ENCODE measurements around the gene OAS3.
A peak's percentile ranks its signal among the peaks of the same experiment; 100 is the strongest.

The OAS3 gene

DNA sequence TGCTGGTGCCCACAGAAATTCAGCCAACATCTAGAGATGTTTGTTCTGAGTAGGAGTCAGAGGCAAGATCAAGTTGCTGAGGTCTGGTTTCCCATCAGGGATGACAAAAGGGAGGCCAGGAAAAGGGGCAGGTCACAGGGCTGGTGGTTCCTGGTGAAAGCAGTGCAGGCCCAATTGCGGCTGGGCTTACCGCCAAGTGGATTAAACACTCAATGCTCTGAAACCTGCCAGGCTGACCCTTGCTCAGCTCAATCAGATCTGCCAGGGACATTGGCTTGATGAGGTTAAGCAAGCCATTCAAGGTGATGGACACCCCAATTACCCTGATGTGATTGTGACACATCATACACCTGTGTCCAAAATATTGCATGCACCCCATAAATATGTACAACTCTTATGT, 37.0 kb upstream of the OAS3 start (continued):
- TF ChIP-seq, protein P1, sequence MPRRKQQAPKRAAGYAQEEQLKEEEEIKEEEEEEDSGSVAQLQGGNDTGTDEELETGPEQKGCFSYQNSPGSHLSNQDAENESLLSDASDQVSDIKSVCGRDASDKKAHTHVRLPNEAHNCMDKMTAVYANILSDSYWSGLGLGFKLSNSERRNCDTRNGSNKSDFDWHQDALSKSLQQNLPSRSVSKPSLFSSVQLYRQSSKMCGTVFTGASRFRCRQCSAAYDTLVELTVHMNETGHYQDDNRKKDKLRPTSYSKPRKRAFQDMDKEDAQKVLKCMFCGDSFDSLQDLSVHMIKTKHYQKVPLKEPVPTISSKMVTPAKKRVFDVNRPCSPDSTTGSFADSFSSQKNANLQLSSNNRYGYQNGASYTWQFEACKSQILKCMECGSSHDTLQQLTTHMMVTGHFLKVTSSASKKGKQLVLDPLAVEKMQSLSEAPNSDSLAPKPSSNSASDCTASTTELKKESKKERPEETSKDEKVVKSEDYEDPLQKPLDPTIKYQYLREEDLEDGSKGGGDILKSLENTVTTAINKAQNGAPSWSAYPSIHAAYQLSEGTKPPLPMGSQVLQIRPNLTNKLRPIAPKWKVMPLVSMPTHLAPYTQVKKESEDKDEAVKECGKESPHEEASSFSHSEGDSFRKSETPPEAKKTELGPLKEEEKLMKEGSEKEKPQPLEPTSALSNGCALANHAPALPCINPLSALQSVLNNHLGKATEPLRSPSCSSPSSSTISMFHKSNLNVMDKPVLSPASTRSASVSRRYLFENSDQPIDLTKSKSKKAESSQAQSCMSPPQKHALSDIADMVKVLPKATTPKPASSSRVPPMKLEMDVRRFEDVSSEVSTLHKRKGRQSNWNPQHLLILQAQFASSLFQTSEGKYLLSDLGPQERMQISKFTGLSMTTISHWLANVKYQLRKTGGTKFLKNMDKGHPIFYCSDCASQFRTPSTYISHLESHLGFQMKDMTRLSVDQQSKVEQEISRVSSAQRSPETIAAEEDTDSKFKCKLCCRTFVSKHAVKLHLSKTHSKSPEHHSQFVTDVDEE (CRISPR knock-in tag; IDR thresholded peaks at IDR 0.05) = no peak
- TF ChIP-seq ZNF565 (CRISPR knock-in tag; conservative IDR thresholded peaks at IDR 0.05; ENCODE audit: low read depth) (no peak), RARB (CRISPR knock-in tag; IDR thresholded peaks at IDR 0.05) (no peak), OSR1 (CRISPR knock-in tag; IDR thresholded peaks at IDR 0.05) (no peak), CSDC2 (CRISPR knock-in tag; IDR thresholded peaks at IDR 0.05) (no peak), BACH2 (CRISPR knock-in tag; IDR thresholded peaks at IDR 0.05; ENCODE audit: borderline replicate concordance) (no peak), ISL1 (CRISPR knock-in tag; IDR thresholded peaks at IDR 0.05) (no peak)

DNA sequence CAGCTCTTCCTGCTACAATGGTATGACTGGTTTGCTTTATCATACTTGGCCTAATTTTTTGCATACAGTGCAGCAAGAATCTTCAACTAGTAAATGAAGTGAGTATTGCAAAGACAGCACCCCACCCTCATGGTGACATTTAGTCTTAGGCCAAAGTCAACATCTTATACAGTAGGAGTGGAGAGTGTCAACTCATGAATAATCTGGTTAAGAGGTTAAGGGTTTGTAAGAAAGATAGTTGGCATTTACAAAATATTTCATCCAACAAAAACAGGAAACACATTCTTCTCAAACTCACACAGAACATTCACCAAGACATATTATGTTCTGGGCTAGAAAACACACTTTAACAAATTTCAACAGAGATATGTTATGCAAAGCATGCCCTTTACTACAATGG, 33.7 kb upstream of the OAS3 start:
- TF ChIP-seq TOX (CRISPR knock-in tag; IDR thresholded peaks at IDR 0.05; ENCODE audit: borderline replicate concordance) (no peak), ISL1 (CRISPR knock-in tag; IDR thresholded peaks at IDR 0.05) (peak; percentile 25; the same call in 1 of the 2 replicates), ZNF8 (CRISPR knock-in tag; IDR thresholded peaks at IDR 0.05) (no peak)
- no peak for ATAC-seq

DNA sequence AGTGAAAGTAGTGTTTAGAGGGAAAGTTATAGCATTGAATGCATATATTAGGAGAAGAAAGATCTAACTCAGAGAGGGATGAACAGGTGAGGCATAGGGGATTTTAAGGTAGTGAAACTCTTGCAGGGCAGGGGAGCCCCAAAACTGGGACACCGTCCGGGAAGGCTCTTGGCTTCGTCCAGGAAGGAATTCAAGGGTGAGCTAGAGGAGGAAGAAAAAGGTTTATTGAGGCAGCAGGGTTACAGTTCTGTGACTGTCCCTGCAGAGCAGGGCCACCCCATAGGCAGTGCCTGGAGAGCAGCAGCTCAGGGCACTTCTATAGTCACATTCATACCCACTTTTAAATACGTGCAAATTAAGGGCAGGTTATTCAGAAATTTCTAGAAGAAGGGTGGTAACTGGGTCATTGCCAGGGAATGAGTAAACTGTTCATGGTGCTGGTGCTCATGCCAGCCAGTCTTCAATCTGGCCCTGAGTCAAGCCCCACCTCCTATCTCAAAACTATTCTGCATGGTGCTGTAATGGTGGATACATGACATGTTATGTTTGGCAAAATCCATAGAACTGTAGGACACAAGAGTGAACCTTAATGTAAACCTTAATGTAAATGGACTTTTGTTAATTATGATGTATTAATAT, 32.7 kb upstream of the OAS3 start:
- TF ChIP-seq ZNF70 (CRISPR knock-in tag; IDR thresholded peaks at IDR 0.05) (no peak), TCF4 (CRISPR knock-in tag; IDR thresholded peaks at IDR 0.05; ENCODE audit: borderline replicate concordance) (no peak), GLIS3 (CRISPR knock-in tag; IDR thresholded peaks at IDR 0.05) (no peak), PPARA (CRISPR knock-in tag; IDR thresholded peaks at IDR 0.05; ENCODE audit: borderline replicate concordance) (no peak), ESRRG (CRISPR knock-in tag; IDR thresholded peaks at IDR 0.05) (no peak), SNAI2 (CRISPR knock-in tag; IDR thresholded peaks at IDR 0.05) (no peak), TOX (CRISPR knock-in tag; IDR thresholded peaks at IDR 0.05; ENCODE audit: borderline replicate concordance) (no peak), ZFP30 (CRISPR knock-in tag; IDR thresholded peaks at IDR 0.05) (no peak), RARB (CRISPR knock-in tag; IDR thresholded peaks at IDR 0.05) (no peak), ZNF565 (CRISPR knock-in tag; conservative IDR thresholded peaks at IDR 0.05; ENCODE audit: low read depth) (no peak), CSDC2 (CRISPR knock-in tag; IDR thresholded peaks at IDR 0.05) (no peak), ZNF8 (CRISPR knock-in tag; IDR thresholded peaks at IDR 0.05) (no peak)
- TF ChIP-seq, protein P2, sequence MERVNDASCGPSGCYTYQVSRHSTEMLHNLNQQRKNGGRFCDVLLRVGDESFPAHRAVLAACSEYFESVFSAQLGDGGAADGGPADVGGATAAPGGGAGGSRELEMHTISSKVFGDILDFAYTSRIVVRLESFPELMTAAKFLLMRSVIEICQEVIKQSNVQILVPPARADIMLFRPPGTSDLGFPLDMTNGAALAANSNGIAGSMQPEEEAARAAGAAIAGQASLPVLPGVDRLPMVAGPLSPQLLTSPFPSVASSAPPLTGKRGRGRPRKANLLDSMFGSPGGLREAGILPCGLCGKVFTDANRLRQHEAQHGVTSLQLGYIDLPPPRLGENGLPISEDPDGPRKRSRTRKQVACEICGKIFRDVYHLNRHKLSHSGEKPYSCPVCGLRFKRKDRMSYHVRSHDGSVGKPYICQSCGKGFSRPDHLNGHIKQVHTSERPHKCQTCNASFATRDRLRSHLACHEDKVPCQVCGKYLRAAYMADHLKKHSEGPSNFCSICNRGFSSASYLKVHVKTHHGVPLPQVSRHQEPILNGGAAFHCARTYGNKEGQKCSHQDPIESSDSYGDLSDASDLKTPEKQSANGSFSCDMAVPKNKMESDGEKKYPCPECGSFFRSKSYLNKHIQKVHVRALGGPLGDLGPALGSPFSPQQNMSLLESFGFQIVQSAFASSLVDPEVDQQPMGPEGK (CRISPR knock-in tag; IDR thresholded peaks at IDR 0.05; ENCODE audit: borderline replicate concordance) = no peak
- no peak for ATAC-seq

DNA sequence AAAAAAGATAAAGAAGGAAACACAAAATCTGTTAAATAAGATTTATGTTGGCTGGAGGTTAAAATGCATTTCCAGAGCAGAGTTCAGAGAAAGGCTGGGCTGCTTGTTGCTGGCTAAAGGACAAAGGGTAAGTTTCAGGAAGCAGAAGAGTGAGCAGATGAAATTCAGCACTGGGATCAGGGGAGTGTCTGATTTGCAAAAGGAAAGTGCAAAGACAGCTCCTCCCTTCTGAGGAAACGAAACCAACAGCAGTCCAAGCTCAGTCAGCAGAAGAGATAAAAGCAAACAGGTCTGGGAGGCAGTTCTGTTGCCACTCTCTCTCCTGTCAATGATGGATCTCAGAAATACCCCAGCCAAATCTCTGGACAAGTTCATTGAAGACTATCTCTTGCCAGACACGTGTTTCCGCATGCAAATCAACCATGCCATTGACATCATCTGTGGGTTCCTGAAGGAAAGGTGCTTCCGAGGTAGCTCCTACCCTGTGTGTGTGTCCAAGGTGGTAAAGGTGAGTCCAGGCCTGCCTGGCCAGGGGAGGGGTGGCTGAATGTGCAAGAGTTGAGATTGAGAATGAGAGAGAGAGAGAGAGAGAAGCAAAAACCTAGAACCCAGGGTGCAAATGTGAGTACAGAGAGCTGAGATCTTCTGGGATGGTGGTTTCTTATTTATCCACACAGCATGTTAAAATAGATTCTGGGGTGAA, 31.4 kb upstream of the OAS3 start, which contains the start of gene OAS1:
Gene OAS1, plus strand, starts transcription at position 251 of the 703 bp plus-strand sequence. Its CDS starts 78 bp downstream, at position 329.
- TF ChIP-seq CSDC2 (CRISPR knock-in tag; IDR thresholded peaks at IDR 0.05) = no peak
- no peak for TF ChIP-seq RARB (CRISPR knock-in tag; IDR thresholded peaks at IDR 0.05)
- TF ChIP-seq TOX (CRISPR knock-in tag; IDR thresholded peaks at IDR 0.05; ENCODE audit: borderline replicate concordance) = no peak
- no peak for TF ChIP-seq SNAI2 (CRISPR knock-in tag; IDR thresholded peaks at IDR 0.05)
- TF ChIP-seq ZC3H10 (CRISPR knock-in tag; IDR thresholded peaks at IDR 0.05) = no peak
- TF ChIP-seq, protein P3, sequence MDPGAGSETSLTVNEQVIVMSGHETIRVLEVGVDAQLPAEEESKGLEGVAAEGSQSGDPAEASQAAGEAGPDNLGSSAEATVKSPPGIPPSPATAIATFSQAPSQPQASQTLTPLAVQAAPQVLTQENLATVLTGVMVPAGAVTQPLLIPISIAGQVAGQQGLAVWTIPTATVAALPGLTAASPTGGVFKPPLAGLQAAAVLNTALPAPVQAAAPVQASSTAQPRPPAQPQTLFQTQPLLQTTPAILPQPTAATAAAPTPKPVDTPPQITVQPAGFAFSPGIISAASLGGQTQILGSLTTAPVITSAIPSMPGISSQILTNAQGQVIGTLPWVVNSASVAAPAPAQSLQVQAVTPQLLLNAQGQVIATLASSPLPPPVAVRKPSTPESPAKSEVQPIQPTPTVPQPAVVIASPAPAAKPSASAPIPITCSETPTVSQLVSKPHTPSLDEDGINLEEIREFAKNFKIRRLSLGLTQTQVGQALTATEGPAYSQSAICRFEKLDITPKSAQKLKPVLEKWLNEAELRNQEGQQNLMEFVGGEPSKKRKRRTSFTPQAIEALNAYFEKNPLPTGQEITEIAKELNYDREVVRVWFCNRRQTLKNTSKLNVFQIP (CRISPR knock-in tag; IDR thresholded peaks at IDR 0.05; ENCODE audit: borderline replicate concordance, low read depth) = no peak
- peak; percentile 92 for ATAC-seq

All from SK-N-SH treated with all-trans-retinoic acid at 6 μM for 48 hours (cell line).